Adrenal gland (tissue), 12 donors: Measurements from ENCODE around the gene MTARC1. TPM values are rescaled to one million over a fixed set of nuclear protein-coding genes. Genes with fewer than 3 reads are reported as not detected.
A peak's percentile ranks its signal among the peaks of the same experiment; 100 is the strongest.

Experiments
- DNase-seq, 7 donors: peaks; one replicate each; pipeline ENCODE4 v3.0.0-alpha.2; 2019 to 2020
- H3K27ac ChIP-seq, 5 donors: fragments of 200-600 bp; sonication (generic) in 4 of 5; 1 replicate in 3 of 5; 2 replicates in 2 of 5; pipeline versions ENCODE4 v1.5.1 to v1.8.0; 2016 to 2020; ENCODE audit warnings: mild to moderate bottlenecking in 1 of 5
- H3K27me3 ChIP-seq: fragments of 200-600 bp; 2 replicates; pipeline ENCODE4 v1.8.0; 2021
- H3K36me3 ChIP-seq, 2 donors: fragments of 200-600 bp; replicated peaks in 1 of 2; 1 replicate in 1 of 2; 2 replicates in 1 of 2; pipeline versions ENCODE4 v1.5.1 to v1.8.0; 2018 to 2022
- H3K4me1 ChIP-seq, 2 donors: fragments of 200-600 bp; replicated peaks in 1 of 2; 1 replicate in 1 of 2; 2 replicates in 1 of 2; pipeline versions ENCODE4 v1.5.1 to v1.8.0; 2018 to 2021
- H3K4me3 ChIP-seq, 4 donors: fragments of 200-600 bp; sonication (generic) in 3 of 4; one replicate each; pipeline ENCODE4 v1.5.1; 2016 to 2018
- H3K9me3 ChIP-seq, 3 donors: fragments of 200-600 bp; sonication (generic) in 1 of 3; replicated peaks in 1 of 3; 1 replicate in 2 of 3; 2 replicates in 1 of 3; pipeline versions ENCODE4 v1.5.1 to v1.8.0; 2016 to 2021
- CTCF ChIP-seq, 6 experiments: fragments of 450-650 bp in 4 of 6; fragments of 200-600 bp in 2 of 6; sonication (generic) in 1 of 6; IDR thresholded peaks; 1 replicate in 5 of 6; 2 replicates in 1 of 6; pipeline versions ENCODE4 v1.5.1 to v1.8.0; 2016 to 2021; ENCODE audit warnings: antibody characterized with exemption in 6 of 6, mild to moderate bottlenecking in 2 of 6, moderate library complexity in 1 of 6
- POLR2A ChIP-seq, 2 donors: fragments of 450-650 bp; IDR thresholded peaks; one replicate each; pipeline ENCODE4 v1.6.1; 2017; ENCODE audit warnings: antibody characterized with exemption in 2 of 2, mild to moderate bottlenecking in 2 of 2, moderate library complexity in 1 of 2
- WGBS, 4 donors: extraction: QIAGEN DNeasy Blood & Tissue Kit in 2 of 4; methylation state at CpG; one replicate each; pipeline versions ENCODE4 v1.1.5 to v1.1.7; 2013 to 2017; 5-methylcytosine and 5-hydroxymethylcytosine counted together
- intact Hi-C, 2 donors: fragments of 100-400 bp; cut with DNase I; formaldehyde crosslinking; loops; one replicate each; pipeline versions ENCODE4 v1.14.1 to v1.15.0; 2022 to 2023
- polyA plus RNA-seq, 3 donors: library from polyadenylated mRNA; stranded (reverse); fragments of 200-250 nt in 2 of 3; fragments of 350-450 nt in 1 of 3; fragmentation: Illumina TruSeq in 1 of 3; extraction: RNeasy Lipid Tissue Mini Kit (QIAGEN cat#74804) in 1 of 3; gene quantifications; one replicate each; pipeline ENCODE4 v1.2.3, GENCODE V29; 2013 to 2014
- total RNA-seq, 9 donors: library from RNA; depleted of rRNA in 4 of 9; stranded (reverse); fragments of >200 nt in 4 of 9; fragments of 120-200 nt in 1 of 9; fragmentation: NEBNext Ultra II Directional in 1 of 9; extraction: Animal tissue kit (Norgen Biotek cat#: 25700) in 1 of 9; gene quantifications; one replicate each; pipeline versions ENCODE4 v1.1.0 to v1.2.4, GENCODE V29; 2013 to 2023
- donor health status: healthy with polysubstance abuse.
- donor health status: Bipolar disorder and iron deficiency.
- donor health status: DM: yes; HTN: yes; CAD: no.
- donor health status: DM: no; HTN: no; CAD: no.
- donor health status: DM: no; HTN: no; CAD: no.
- donor health status: DM: yes; HTN: yes; CAD: no.

The MTARC1 gene
- total and polyA plus RNA-seq, 12 donors, result 5.3 to 26.1 (median 10.1) TPM

GRCh38 chr1:220748936-220749335 is 37.8 kb upstream of the MTARC1 start:
- intact Hi-C loops, result no loop called here
- no peaks in the 10 kb centered on the region for H3K27me3 ChIP-seq
- no peak for DNase-seq
- peak overlapping the region in 3 of 4 donors; percentile 35 to 83 (median 42) for H3K4me3 ChIP-seq
- TF ChIP-seq CTCF (IDR thresholded peaks at IDR 0.05), result no peak
- TF ChIP-seq POLR2A (IDR thresholded peaks at IDR 0.05), result no peak
- 0 to 9% (median 2%) methylated on average over 1 to 3 of the region's 3 CpGs for WGBS, 4 donors
- no peaks in the 10 kb centered on the region for H3K36me3 ChIP-seq
- peaks cover 10 to 37% of the 10 kb centered on the region in 2 donors for H3K4me1 ChIP-seq
- H3K9me3 ChIP-seq, result no peaks in the 10 kb centered on the region
- peak overlapping the region in 4 of 5 donors; percentile 74 to 95 (median 86) for H3K27ac ChIP-seq

- H3K36me3 ChIP-seq, result peaks cover 0 to 6% of the 10 kb centered on the region in 2 donors
- H3K9me3 ChIP-seq, result no peaks in the 10 kb centered on the region
- 57 to 59% (median 57%) methylated on average over 6 of the region's 6 CpGs for WGBS, 4 donors
- H3K4me3 ChIP-seq, result peak overlapping the region in 1 of 4 donors; percentile 5
- H3K4me1 ChIP-seq, result peaks cover 10 to 37% of the 10 kb centered on the region in 2 donors
- H3K27ac ChIP-seq, result peak overlapping the region in 2 of 5 donors; percentile 13 to 17
- no peaks in the 10 kb centered on the region for H3K27me3 ChIP-seq
- intact Hi-C loops, result no loop called here
- TF ChIP-seq CTCF (IDR thresholded peaks at IDR 0.05) (no peak), POLR2A (IDR thresholded peaks at IDR 0.05) (no peak)
- DNase-seq, result no peak
Observed at GRCh38 chr1:220750131-220750515, 36.6 kb upstream of the MTARC1 start.

GRCh38 chr1:220751111-220751510 is 35.6 kb upstream of the MTARC1 start:
- intact Hi-C loops, result no loop called here
- Histone ChIP-seq H3K4me3 (no peak overlapping the region), H3K27me3 (no peaks in the 10 kb centered on the region), H3K27ac (no peak overlapping the region), H3K4me1 (peaks cover 10 to 37% of the 10 kb centered on the region in 2 donors), H3K9me3 (no peaks in the 10 kb centered on the region), H3K36me3 (peaks cover 0 to 15% of the 10 kb centered on the region in 2 donors)
- 20 to 50% (median 39%) methylated on average over 2 of the region's 2 CpGs for WGBS, 4 donors
- TF ChIP-seq CTCF (IDR thresholded peaks at IDR 0.05) (no peak), POLR2A (IDR thresholded peaks at IDR 0.05) (no peak)
- DNase-seq, result no peak

- 77 to 96% (median 91%) methylated on average over 6 of the region's 6 CpGs for WGBS, 4 donors
- Histone ChIP-seq H3K9me3 (no peaks in the 10 kb centered on the region), H3K36me3 (peaks cover 0 to 25% of the 10 kb centered on the region in 2 donors), H3K4me3 (no peak overlapping the region), H3K27me3 (no peaks in the 10 kb centered on the region), H3K4me1 (peaks cover 10 to 27% of the 10 kb centered on the region in 2 donors), H3K27ac (no peak overlapping the region)
- DNase-seq, result no peak
- intact Hi-C loops, result no loop called here
- TF ChIP-seq POLR2A (IDR thresholded peaks at IDR 0.05) (no peak), CTCF (IDR thresholded peaks at IDR 0.05) (no peak)
Observed at GRCh38 chr1:220754212-220754917, 32.3 kb upstream of the MTARC1 start.
